Thoracic aorta (tissue), 2 donors: ENCODE measurements around the gene EPS8. TPM values are rescaled to one million over a fixed set of nuclear protein-coding genes. Genes with fewer than 3 reads are reported as not detected.

Source experiments
- ATAC-seq: fragments of 150-250 bp; one replicate; pipeline ENCODE4 v1.8.0; 2017; ENCODE audit warnings: low read depth; ENCODE audit not compliant: insufficient number of reproducible peaks, low FRiP score
- DNase-seq: peaks from one replicate; pipeline ENCODE4 v3.0.0-alpha.2; 2020; ENCODE audit warnings: low spot score
- H3K27ac ChIP-seq, 2 donors: fragments of 200-600 bp; sonication (generic); 1 replicate in 1 of 2; 2 replicates in 1 of 2; pipeline ENCODE4 v1.5.1; 2016; ENCODE audit warnings: mild to moderate bottlenecking in 2 of 2, moderate library complexity in 2 of 2
- H3K27me3 ChIP-seq: fragments of 200-600 bp; sonication (generic); replicated peaks from 2 replicates; pipeline ENCODE4 v1.6.0; 2016; ENCODE audit warnings: mild to moderate bottlenecking; ENCODE audit not compliant: insufficient read depth
- H3K36me3 ChIP-seq: fragments of 200-600 bp; sonication (generic); one replicate; pipeline ENCODE4 v1.5.1; 2016
- H3K4me1 ChIP-seq, 2 donors: fragments of 200-600 bp; sonication (generic); 1 replicate in 1 of 2; 2 replicates in 1 of 2; pipeline versions ENCODE4 v1.5.1 to v1.6.0; 2016; ENCODE audit warnings: low read depth in 2 of 2, mild to moderate bottlenecking in 1 of 2; ENCODE audit not compliant: control insufficient read depth in 1 of 2
- H3K4me3 ChIP-seq: fragments of 200-600 bp; sonication (generic); 2 replicates; pipeline ENCODE4 v1.5.1; 2016; ENCODE audit warnings: mild to moderate bottlenecking
- H3K9me3 ChIP-seq: fragments of 200-600 bp; sonication (generic); 2 replicates; pipeline ENCODE4 v1.5.1; 2016
- total RNA-seq, 2 donors: library from RNA; depleted of rRNA; stranded (reverse); fragments of >200 nt; gene quantifications; one replicate each; pipeline versions ENCODE4 v1.1.0 to v1.2.3, GENCODE V29; 2016
- TF ChIP-seq, protein P1 (sequence below): fragments of 200-600 bp; sonication (generic); IDR thresholded peaks from one replicate; pipeline ENCODE4 v1.5.1; 2019; ENCODE audit warnings: antibody characterized with exemption

EPS8 gene
- total RNA-seq, 2 donors from 2014 or later, result 139 to 188 TPM

DNA sequence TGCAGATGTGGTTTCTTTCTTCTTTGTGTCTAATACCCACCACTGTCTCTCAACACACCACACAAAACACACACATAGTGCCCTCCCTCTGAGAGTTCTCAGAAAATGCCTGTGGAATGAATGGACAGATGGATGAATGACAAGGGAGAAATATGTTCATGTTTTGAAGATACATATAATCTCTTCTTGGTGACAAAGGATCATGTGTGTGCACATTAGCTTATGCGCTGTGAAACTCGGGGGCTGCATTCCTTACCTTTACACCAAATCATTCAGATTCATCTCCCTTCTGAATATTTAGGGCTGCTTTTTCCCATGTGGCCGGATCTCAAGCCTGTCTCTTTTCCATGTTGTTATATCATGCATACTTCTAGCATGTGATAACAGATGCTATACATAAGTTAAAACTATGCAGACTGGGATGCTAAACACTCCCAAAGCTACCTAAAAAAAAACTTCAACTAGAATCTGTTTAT, 111.4 kb downstream of the EPS8 start:
- Histone ChIP-seq H3K9me3 (no peaks in the 10 kb centered on the region), H3K27me3 (no peaks in the 10 kb centered on the region), H3K4me3 (no peak overlapping the region), H3K36me3 (no peaks in the 10 kb centered on the region), H3K4me1 (peaks cover 3 to 6% of the 10 kb centered on the region in 2 donors), H3K27ac (no peak overlapping the region)
- ATAC-seq, result no peak
- TF ChIP-seq, protein P1, sequence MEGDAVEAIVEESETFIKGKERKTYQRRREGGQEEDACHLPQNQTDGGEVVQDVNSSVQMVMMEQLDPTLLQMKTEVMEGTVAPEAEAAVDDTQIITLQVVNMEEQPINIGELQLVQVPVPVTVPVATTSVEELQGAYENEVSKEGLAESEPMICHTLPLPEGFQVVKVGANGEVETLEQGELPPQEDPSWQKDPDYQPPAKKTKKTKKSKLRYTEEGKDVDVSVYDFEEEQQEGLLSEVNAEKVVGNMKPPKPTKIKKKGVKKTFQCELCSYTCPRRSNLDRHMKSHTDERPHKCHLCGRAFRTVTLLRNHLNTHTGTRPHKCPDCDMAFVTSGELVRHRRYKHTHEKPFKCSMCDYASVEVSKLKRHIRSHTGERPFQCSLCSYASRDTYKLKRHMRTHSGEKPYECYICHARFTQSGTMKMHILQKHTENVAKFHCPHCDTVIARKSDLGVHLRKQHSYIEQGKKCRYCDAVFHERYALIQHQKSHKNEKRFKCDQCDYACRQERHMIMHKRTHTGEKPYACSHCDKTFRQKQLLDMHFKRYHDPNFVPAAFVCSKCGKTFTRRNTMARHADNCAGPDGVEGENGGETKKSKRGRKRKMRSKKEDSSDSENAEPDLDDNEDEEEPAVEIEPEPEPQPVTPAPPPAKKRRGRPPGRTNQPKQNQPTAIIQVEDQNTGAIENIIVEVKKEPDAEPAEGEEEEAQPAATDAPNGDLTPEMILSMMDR, result no peak
- no peak for DNase-seq

DNA sequence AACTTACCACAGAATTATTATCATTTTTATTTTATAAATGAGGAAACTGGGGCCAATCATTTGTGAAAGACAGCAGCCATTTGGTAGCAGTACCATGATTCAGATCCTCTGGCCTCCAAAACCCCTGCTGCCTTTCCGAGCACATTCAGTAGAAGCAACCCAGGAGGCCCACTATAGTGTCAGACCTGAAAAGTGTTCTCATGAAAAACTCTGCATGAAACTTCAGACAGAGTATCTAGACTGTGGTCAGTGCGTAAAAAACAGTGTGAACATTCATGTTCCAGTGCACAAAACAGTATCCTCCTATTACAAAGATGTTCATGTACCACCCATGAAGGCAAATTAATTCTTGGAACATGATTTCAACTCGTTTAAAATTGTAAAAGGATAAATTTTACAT, 112.0 kb downstream of the EPS8 start:
- Histone ChIP-seq H3K27me3 (no peaks in the 10 kb centered on the region), H3K36me3 (no peaks in the 10 kb centered on the region), H3K9me3 (no peaks in the 10 kb centered on the region), H3K4me1 (peaks cover 1 to 3% of the 10 kb centered on the region in 2 donors), H3K4me3 (no peak overlapping the region), H3K27ac (no peak overlapping the region)
- DNase-seq (no peak), ATAC-seq (no peak)
- TF ChIP-seq, protein P1, result no peak

DNA sequence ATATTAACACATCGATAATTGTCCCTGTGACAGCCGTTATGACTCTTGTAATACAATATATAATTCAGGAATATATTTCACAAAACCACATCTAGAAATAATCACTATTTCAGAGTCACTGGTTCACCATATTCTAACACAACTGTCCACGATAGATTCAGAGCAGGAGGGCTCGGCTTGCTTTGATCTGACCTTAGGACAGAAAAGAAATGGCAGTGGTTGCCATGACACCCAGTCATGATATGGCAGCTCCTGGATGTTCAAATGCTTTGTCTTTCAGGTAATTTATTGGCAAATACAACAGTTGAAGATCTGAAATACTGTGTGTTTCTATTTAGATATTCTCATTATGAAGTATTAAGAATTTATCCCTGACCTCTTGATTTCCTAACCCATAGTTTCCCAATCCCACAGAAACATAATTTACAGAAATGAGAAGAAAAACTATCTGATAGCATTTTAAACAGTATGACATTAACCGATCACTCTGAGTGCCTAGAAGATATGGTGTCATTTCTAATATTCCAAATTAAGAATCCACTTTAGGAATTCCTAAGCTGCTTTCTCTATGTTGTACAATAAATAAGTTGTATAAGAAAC, 116.4 kb downstream of the EPS8 start:
- Histone ChIP-seq H3K27ac (no peak overlapping the region), H3K9me3 (no peaks in the 10 kb centered on the region), H3K4me3 (no peak overlapping the region), H3K27me3 (no peaks in the 10 kb centered on the region), H3K36me3 (no peaks in the 10 kb centered on the region), H3K4me1 (peaks cover 6 to 29% of the 10 kb centered on the region in 2 donors)
- DNase-seq (no peak), ATAC-seq (no peak)
- TF ChIP-seq, protein P1, result no peak

DNA sequence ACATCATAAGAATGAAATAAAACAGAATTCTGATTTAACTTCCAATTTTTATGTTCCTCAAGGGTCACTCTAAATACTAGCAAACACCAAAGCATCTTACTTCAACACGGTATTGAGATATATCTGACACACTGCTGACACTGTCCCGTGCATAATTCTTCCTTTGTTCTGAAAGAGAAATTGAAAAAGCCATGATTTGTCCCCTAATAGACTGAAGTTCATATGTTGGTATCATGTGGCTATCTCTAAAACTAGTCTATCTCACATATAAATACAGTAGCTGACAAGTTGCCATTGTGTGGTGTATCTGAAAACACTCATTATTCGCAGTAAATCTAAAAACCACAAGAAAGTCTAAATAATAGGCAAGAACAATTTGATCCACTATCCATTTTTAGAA, 118.4 kb downstream of the EPS8 start:
- DNase-seq (no peak), ATAC-seq (no peak)
- Histone ChIP-seq H3K27ac (no peak overlapping the region), H3K36me3 (no peaks in the 10 kb centered on the region), H3K9me3 (no peaks in the 10 kb centered on the region), H3K27me3 (no peaks in the 10 kb centered on the region), H3K4me3 (no peak overlapping the region), H3K4me1 (peaks cover 6 to 29% of the 10 kb centered on the region in 2 donors)
- TF ChIP-seq, protein P1, result no peak

DNA sequence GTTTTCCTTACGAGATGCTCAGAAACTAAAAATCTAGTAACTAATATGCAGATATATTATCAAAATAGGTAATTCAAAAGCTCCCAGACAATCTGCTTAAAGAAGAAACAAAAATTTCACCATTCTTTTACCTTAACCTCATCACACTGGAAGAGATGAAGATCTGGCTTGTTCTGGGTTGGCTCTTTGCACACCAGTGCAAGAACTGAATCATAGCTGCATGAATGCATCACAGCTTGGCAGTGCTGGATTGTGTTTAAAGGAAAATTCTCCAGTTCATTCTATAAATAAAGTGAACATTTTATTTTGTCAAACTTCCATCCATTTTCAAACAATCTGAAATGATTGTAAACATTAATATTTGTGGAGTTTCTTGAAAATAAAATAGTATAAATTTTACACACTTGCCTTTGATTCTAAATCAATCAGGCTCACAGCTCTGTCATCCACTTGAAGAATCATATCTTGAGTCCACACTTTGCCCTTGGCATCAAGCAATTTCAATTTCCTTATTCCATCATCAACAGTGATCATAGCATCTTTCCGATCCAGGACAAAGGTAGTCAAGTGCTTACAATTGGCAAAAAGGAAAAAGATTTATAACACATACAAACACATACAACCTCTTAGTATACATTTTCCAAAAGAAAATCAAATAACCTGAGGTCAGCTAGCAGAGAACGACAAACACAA, 119.8 kb downstream of the EPS8 start:
- Histone ChIP-seq H3K27me3 (no peaks in the 10 kb centered on the region), H3K4me3 (no peak overlapping the region), H3K27ac (peak overlapping the region in 1 of 2 donors; percentile 11), H3K36me3 (no peaks in the 10 kb centered on the region), H3K9me3 (no peaks in the 10 kb centered on the region), H3K4me1 (peaks cover 6 to 29% of the 10 kb centered on the region in 2 donors)
- ATAC-seq, result no peak
- DNase-seq, result no peak
- TF ChIP-seq, protein P1, result no peak
